ENCODE measurements around the gene ZNF263.

Gene ZNF263

GRCh38 chr16:3249020-3249419 lies 34.3 kb upstream of the ZNF263 start:
- Histone ChIP-seq H3K4me2 (ENCODE audit: low read depth, low read length, poor library complexity, severe bottlenecking) (no peak overlapping the region), H3K9me3 (ENCODE audit: insufficient read depth, low read length) (no peaks in the 10 kb centered on the region), H3K9ac (ENCODE audit: low read length) (no peak overlapping the region), H3K79me2 (ENCODE audit: insufficient read depth, low read length) (no peaks in the 10 kb centered on the region), H2AFZ (ENCODE audit: low read depth, low read length, severe bottlenecking) (no peak overlapping the region), H4K20me1 (ENCODE audit: low read depth, low read length) (no peaks in the 10 kb centered on the region), H3K27me3 (ENCODE audit: low read length) (no peaks in the 10 kb centered on the region), H3K4me3 (ENCODE audit: insufficient read depth, low read length, poor library complexity, severe bottlenecking) (no peak overlapping the region), H3K9me2 (replicated peaks; ENCODE audit: insufficient read depth, low read length) (no peaks in the 10 kb centered on the region), H3K36me3 (ENCODE audit: low read length) (no peaks in the 10 kb centered on the region), H3K27ac (ENCODE audit: low read depth, low read length) (no peak overlapping the region), H3F3A (ENCODE audit: insufficient read depth) (no peaks in the 10 kb centered on the region)
- TF ChIP-seq CTCF (IDR thresholded peaks at IDR 0.05; ENCODE audit: insufficient read depth, low read length, poor library complexity, severe bottlenecking) (no peak), EZH2phosphoT487 (conservative IDR thresholded peaks at IDR 0.05; ENCODE audit: low read length) (no peak)

GRCh38 chr16:3249451-3249850 lies 33.8 kb upstream of the ZNF263 start:
- Histone ChIP-seq H3K36me3 (ENCODE audit: low read length) (no peaks in the 10 kb centered on the region), H3K27ac (ENCODE audit: low read depth, low read length) (no peak overlapping the region), H3K27me3 (ENCODE audit: low read length) (no peaks in the 10 kb centered on the region), H3K9me3 (ENCODE audit: insufficient read depth, low read length) (no peaks in the 10 kb centered on the region), H3F3A (ENCODE audit: insufficient read depth) (no peaks in the 10 kb centered on the region), H3K9me2 (replicated peaks; ENCODE audit: insufficient read depth, low read length) (no peaks in the 10 kb centered on the region), H2AFZ (ENCODE audit: low read depth, low read length, severe bottlenecking) (no peak overlapping the region), H4K20me1 (ENCODE audit: low read depth, low read length) (no peaks in the 10 kb centered on the region), H3K79me2 (ENCODE audit: insufficient read depth, low read length) (no peaks in the 10 kb centered on the region), H3K4me3 (ENCODE audit: insufficient read depth, low read length, poor library complexity, severe bottlenecking) (no peak overlapping the region), H3K9ac (ENCODE audit: low read length) (no peak overlapping the region), H3K4me2 (ENCODE audit: low read depth, low read length, poor library complexity, severe bottlenecking) (no peak overlapping the region)
- TF ChIP-seq EZH2phosphoT487 (conservative IDR thresholded peaks at IDR 0.05; ENCODE audit: low read length) (no peak), CTCF (IDR thresholded peaks at IDR 0.05; ENCODE audit: insufficient read depth, low read length, poor library complexity, severe bottlenecking) (no peak)

- TF ChIP-seq EZH2phosphoT487 (conservative IDR thresholded peaks at IDR 0.05; ENCODE audit: low read length), result no peak
- TF ChIP-seq CTCF (IDR thresholded peaks at IDR 0.05; ENCODE audit: insufficient read depth, low read length, poor library complexity, severe bottlenecking), result no peak
- no peaks in the 10 kb centered on the region for H4K20me1 ChIP-seq (ENCODE audit: low read depth, low read length)
- H3K9me2 ChIP-seq (replicated peaks; ENCODE audit: insufficient read depth, low read length), result no peaks in the 10 kb centered on the region
- no peak overlapping the region for H3K4me2 ChIP-seq (ENCODE audit: low read depth, low read length, poor library complexity, severe bottlenecking)
- no peaks in the 10 kb centered on the region for H3F3A ChIP-seq (ENCODE audit: insufficient read depth)
- H3K27ac ChIP-seq (ENCODE audit: low read depth, low read length), result no peak overlapping the region
- H2AFZ ChIP-seq (ENCODE audit: low read depth, low read length, severe bottlenecking), result no peak overlapping the region
- H3K27me3 ChIP-seq (ENCODE audit: low read length), result no peaks in the 10 kb centered on the region
- no peak overlapping the region for H3K9ac ChIP-seq (ENCODE audit: low read length)
- no peaks in the 10 kb centered on the region for H3K79me2 ChIP-seq (ENCODE audit: insufficient read depth, low read length)
- H3K4me3 ChIP-seq (ENCODE audit: insufficient read depth, low read length, poor library complexity, severe bottlenecking), result no peak overlapping the region
- no peaks in the 10 kb centered on the region for H3K36me3 ChIP-seq (ENCODE audit: low read length)
- no peaks in the 10 kb centered on the region for H3K9me3 ChIP-seq (ENCODE audit: insufficient read depth, low read length)
Observed at GRCh38 chr16:3252967-3253366, 30.3 kb upstream of the ZNF263 start.
